GM21381 (cell line): ENCODE results near the gene LSP1.

Experiments
- ATAC-seq: cut with Tn5 transposase; IDR thresholded peaks from one replicate; pipeline ENCODE4 v1.9.1; 2021; ENCODE audit warnings: mild to moderate bottlenecking, moderate library complexity; ENCODE audit not compliant: unreplicated experiment

The LSP1 gene

GRCh38 chr11:1847006-1847735, 5.7 kb upstream of the LSP1 start:
- ATAC-seq, result no peak

GRCh38 chr11:1847926-1848639, 4.8 kb upstream of the LSP1 start:
- ATAC-seq, result no peak

- ATAC-seq, result no peak
These were observed 4.0 kb upstream of the LSP1 start for GRCh38 chr11:1848640-1849430.

- ATAC-seq, result no peak
These were observed 1.3 kb upstream of the LSP1 start for GRCh38 chr11:1851468-1852180.

GRCh38 chr11:1852271-1852876, 510 bp upstream of the LSP1 start:
- no peak for ATAC-seq

GRCh38 chr11:1853376-1854131, 670 bp downstream of the LSP1 start:
- no peak for ATAC-seq

GRCh38 chr11:1854132-1854948, 1.5 kb downstream of the LSP1 start:
- ATAC-seq, result peak; percentile 16

- peak; percentile 36 for ATAC-seq
These were observed 2.3 kb downstream of the LSP1 start for GRCh38 chr11:1854949-1855885.

GRCh38 chr11:1855886-1856265, 3.0 kb downstream of the LSP1 start:
- no peak for ATAC-seq

GRCh38 chr11:1856306-1857005, 3.6 kb downstream of the LSP1 start:
- ATAC-seq, result no peak

- no peak for ATAC-seq
These were observed 4.2 kb downstream of the LSP1 start for GRCh38 chr11:1857064-1857463.

- ATAC-seq, result no peak
These were observed 5.3 kb downstream of the LSP1 start for GRCh38 chr11:1858154-1858553.

GRCh38 chr11:1858576-1858975, 5.7 kb downstream of the LSP1 start:
- no peak for ATAC-seq

- ATAC-seq, result no peak
These were observed 6.1 kb downstream of the LSP1 start for GRCh38 chr11:1859004-1859403.

GRCh38 chr11:1860108-1860507, 7.2 kb downstream of the LSP1 start:
- no peak for ATAC-seq

GRCh38 chr11:1861435-1862411, 8.8 kb downstream of the LSP1 start:
- ATAC-seq, result no peak
